A549 (cell line): Measurements from ENCODE around the gene PTPRN2. TPM values are rescaled to one million over a fixed set of nuclear protein-coding genes. Genes with fewer than 3 reads are reported as not detected.

Source experiments
- ATAC-seq, 2 experiments: fragments of 200-7000 bp in 1 of 2; fragments of >200 bp in 1 of 2; cut with Nextera tagmentation in 1 of 2; cut with Tn5 transposase in 1 of 2; 3 replicates each; pipeline versions ENCODE4 v1.8.0 to v1.9.1; 2018 to 2020; ENCODE audit warnings: mild to moderate bottlenecking in 1 of 2, moderate library complexity in 1 of 2
- CTCF ChIA-PET: fragments of 300-600 bp; sonication (Branson Sonifier 250); formaldehyde crosslinking; extraction: SDS; loops from one replicate; lab custom pipeline; 2021; ENCODE audit warnings: antibody characterized with exemption, inconsistent platforms; lab: Yijun Ruan, JAX
- POLR2A ChIA-PET: fragments of 350-600 bp; formaldehyde crosslinking; extraction: SDS; loops from one replicate; lab custom pipeline; 2021; ENCODE audit warnings: antibody characterized with exemption, inconsistent platforms; lab: Yijun Ruan, JAX
- DNase-seq, 2 experiments: peaks; one replicate each; pipeline versions ENCODE4 v3.0.0 to v3.0.0-alpha.2; 2011 to 2016; ENCODE audit warnings: low read depth in 1 of 2, low spot score in 1 of 2
- FAIRE-seq: peaks from 2 replicates; lab custom pipeline; 2011; peaks lifted over from hg19 to GRCh38; lab: Jason Lieb, UNC
- H3K27ac ChIP-seq, 2 experiments: fragments of >200 bp; sonication (Bioruptor Twin); formaldehyde crosslinking; 3 replicates each; pipeline ENCODE4 v1.5.1; 2016 to 2017
- H3K4me1 ChIP-seq: fragments of >200 bp; sonication (Bioruptor Twin); formaldehyde crosslinking; 3 replicates; pipeline ENCODE4 v1.6.1; 2016
- H3K4me2 ChIP-seq: fragments of >200 bp; sonication (Bioruptor Twin); formaldehyde crosslinking; 3 replicates; pipeline ENCODE4 v1.6.1; 2016
- H3K4me3 ChIP-seq: fragments of >200 bp; sonication (Bioruptor Twin); formaldehyde crosslinking; 3 replicates; pipeline ENCODE4 v1.5.1; 2016
- H3K9me3 ChIP-seq: fragments of >200 bp; sonication (Bioruptor Twin); formaldehyde crosslinking; 3 replicates; pipeline ENCODE4 v1.6.1; 2016
- CBX2 ChIP-seq: fragments of 200-600 bp; sonication (generic); IDR thresholded peaks from 2 replicates; pipeline ENCODE4 v1.6.1; 2016; ENCODE audit warnings: low read depth, mild to moderate bottlenecking, borderline replicate concordance
- CHD2 ChIP-seq: fragments of 150-350 bp; IDR thresholded peaks from 2 replicates; pipeline ENCODE4 v1.6.1; 2014; ENCODE audit warnings: low read length; ENCODE audit not compliant: partially characterized antibody
- CHD4 ChIP-seq: fragments of 200-600 bp; sonication (generic); IDR thresholded peaks from 2 replicates; pipeline ENCODE4 v1.6.1; 2016; ENCODE audit warnings: antibody characterized with exemption, mild to moderate bottlenecking, borderline replicate concordance
- EHF ChIP-seq: fragments of 250-450 bp; sonication (Bioruptor Pico); IDR thresholded peaks from 2 replicates; pipeline ENCODE4 v1.5.0; 2020; ENCODE audit warnings: mild to moderate bottlenecking
- ESRRA ChIP-seq: fragments of 150-350 bp; IDR thresholded peaks from 2 replicates; pipeline ENCODE4 v1.6.1; 2014; ENCODE audit warnings: mild to moderate bottlenecking, low read length, borderline replicate concordance
- FOSL2 ChIP-seq, 2 experiments: fragments of 450-650 bp in 1 of 2; fragments of >200 bp in 1 of 2; sonication (Bioruptor Twin) in 1 of 2; formaldehyde crosslinking; IDR thresholded peaks; 2 replicates each; pipeline versions ENCODE4 v1.5.0 to v1.6.1; 2016 to 2020; ENCODE audit warnings: mild to moderate bottlenecking in 1 of 2, moderate library complexity in 1 of 2
- GATA3 ChIP-seq: IDR thresholded peaks from 2 replicates; pipeline ENCODE4 v1.6.1; 2012; ENCODE audit warnings: borderline replicate concordance
- HEYL ChIP-seq: fragments of 250-450 bp; sonication (Bioruptor Pico); IDR thresholded peaks from 2 replicates; pipeline ENCODE4 v1.8.0; 2021; ENCODE audit warnings: mild to moderate bottlenecking, moderate library complexity
- HOXA7 ChIP-seq: fragments of 250-450 bp; sonication (Bioruptor Pico); IDR thresholded peaks from 2 replicates; pipeline ENCODE4 v1.5.0; 2020; ENCODE audit warnings: mild to moderate bottlenecking, moderate library complexity
- HOXB5 ChIP-seq: fragments of 250-450 bp; sonication (Bioruptor Pico); IDR thresholded peaks from 2 replicates; pipeline ENCODE4 v1.5.0; 2020; ENCODE audit warnings: mild to moderate bottlenecking, moderate library complexity
- KDM5A ChIP-seq: fragments of 200-600 bp; sonication (generic); IDR thresholded peaks from 2 replicates; pipeline ENCODE4 v1.6.1; 2016; ENCODE audit warnings: antibody characterized with exemption, mild to moderate bottlenecking
- MAZ ChIP-seq: fragments of 150-350 bp; IDR thresholded peaks from 2 replicates; pipeline ENCODE4 v1.6.1; 2014; ENCODE audit warnings: antibody characterized with exemption, low read depth, low read length, borderline replicate concordance
- NFE2L2 ChIP-seq: fragments of 150-350 bp; conservative IDR thresholded peaks from 2 replicates; pipeline ENCODE4 v1.6.1; 2014; ENCODE audit warnings: low read length
- NPAS2 ChIP-seq: fragments of 250-450 bp; sonication (Bioruptor Pico); IDR thresholded peaks from 2 replicates; pipeline ENCODE4 v1.8.0; 2022; ENCODE audit warnings: mild to moderate bottlenecking, moderate library complexity, borderline replicate concordance
- POLR2A ChIP-seq: IDR thresholded peaks from 2 replicates; pipeline ENCODE4 v1.6.1; 2012; ENCODE audit warnings: mild to moderate bottlenecking, low read length
- RNF2 ChIP-seq: fragments of 200-600 bp; sonication (generic); IDR thresholded peaks from 2 replicates; pipeline ENCODE4 v1.6.1; 2016; ENCODE audit warnings: low read depth, mild to moderate bottlenecking, antibody characterized with exemption, moderate library complexity, borderline replicate concordance
- SMC3 ChIP-seq: fragments of >200 bp; sonication (Bioruptor Twin); formaldehyde crosslinking; IDR thresholded peaks from 3 replicates; pipeline ENCODE4 v1.6.1; 2018; ENCODE audit warnings: inconsistent platforms
- TP53 ChIP-seq: fragments of 250-450 bp; sonication (Bioruptor Pico); IDR thresholded peaks from 2 replicates; pipeline ENCODE4 v1.5.0; 2021; ENCODE audit warnings: mild to moderate bottlenecking, moderate library complexity
- ZSCAN20 ChIP-seq: fragments of 250-450 bp; sonication (Bioruptor Pico); IDR thresholded peaks from 2 replicates; pipeline ENCODE4 v1.8.0; 2022; ENCODE audit warnings: mild to moderate bottlenecking, moderate library complexity
- WGBS: methylation state at CpG from one replicate; pipeline ENCODE4 v1.1.6; 2017; ENCODE audit errors: missing lambda C conversion rate; 5-methylcytosine and 5-hydroxymethylcytosine counted together
- polyA plus RNA-seq, 4 experiments: library from polyadenylated mRNA; depleted of rRNA in 3 of 4; stranded (reverse); fragments of >200 nt; fragmentation: RNase III in 1 of 4; extraction: RNeasy Plus Mini Kit Qiagen cat#74134 plus additional on column Dnase treatment in 1 of 4; gene quantifications; 2 replicates in 3 of 4; 3 replicates in 1 of 4; pipeline ENCODE4 v1.2.3, GENCODE V29; 2011 to 2017
- TF ChIP-seq, protein P1 (sequence below): IDR thresholded peaks from 2 replicates; pipeline ENCODE4 v1.6.1; 2012
- TF ChIP-seq, protein P2 (sequence below): IDR thresholded peaks from 2 replicates; pipeline ENCODE4 v1.6.1; 2012
- TF ChIP-seq, protein P3 (sequence below): IDR thresholded peaks from 2 replicates; pipeline ENCODE4 v1.6.1; 2012; ENCODE audit warnings: low read depth, borderline replicate concordance

PTPRN2 gene
- polyA plus RNA-seq, 2 of the 4 experiments (the other 2 are of a cell fraction), result 0.41 to 1.2 TPM

DNA sequence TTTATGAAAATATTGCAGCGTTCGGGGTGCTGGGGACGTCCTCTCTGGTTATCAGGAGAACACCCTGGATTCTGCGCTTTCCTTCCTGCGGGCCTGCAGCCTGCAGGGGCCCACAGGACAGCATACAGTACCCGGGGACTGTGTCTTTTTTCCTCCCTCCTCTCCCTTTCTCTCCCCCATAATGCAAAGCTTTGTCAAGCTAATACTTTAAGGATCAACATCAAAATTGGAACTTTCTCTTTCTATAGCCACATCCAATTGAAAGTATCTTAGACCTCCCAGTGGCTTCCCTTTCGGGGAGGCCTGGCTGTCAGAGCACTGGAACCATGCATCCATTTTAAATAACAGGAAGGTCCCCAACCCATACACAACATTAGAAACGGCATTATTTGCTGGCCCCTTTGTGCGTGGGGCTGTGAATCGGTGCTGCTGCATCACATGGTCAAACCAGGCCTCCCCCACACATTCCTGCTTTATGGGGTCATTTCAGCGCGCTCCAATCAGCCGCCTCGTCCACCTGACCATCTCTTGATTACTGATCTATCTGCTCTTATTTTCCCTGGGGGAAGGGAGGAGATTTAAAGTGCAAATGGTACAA, 745.8 kb downstream of the PTPRN2 start (continued):
- TF ChIP-seq, protein P1, sequence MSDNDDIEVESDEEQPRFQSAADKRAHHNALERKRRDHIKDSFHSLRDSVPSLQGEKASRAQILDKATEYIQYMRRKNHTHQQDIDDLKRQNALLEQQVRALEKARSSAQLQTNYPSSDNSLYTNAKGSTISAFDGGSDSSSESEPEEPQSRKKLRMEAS, result no peak
- TF ChIP-seq MAZ (no peak), KDM5A (no peak), FOSL2 (IDR thresholded peaks at IDR 0.05) (no peak), FOSL2 (CRISPR knock-in tag; IDR thresholded peaks at IDR 0.05) (no peak), ZSCAN20 (CRISPR knock-in tag) (no peak), NFE2L2 (no peak)
- TF ChIP-seq, protein P2, sequence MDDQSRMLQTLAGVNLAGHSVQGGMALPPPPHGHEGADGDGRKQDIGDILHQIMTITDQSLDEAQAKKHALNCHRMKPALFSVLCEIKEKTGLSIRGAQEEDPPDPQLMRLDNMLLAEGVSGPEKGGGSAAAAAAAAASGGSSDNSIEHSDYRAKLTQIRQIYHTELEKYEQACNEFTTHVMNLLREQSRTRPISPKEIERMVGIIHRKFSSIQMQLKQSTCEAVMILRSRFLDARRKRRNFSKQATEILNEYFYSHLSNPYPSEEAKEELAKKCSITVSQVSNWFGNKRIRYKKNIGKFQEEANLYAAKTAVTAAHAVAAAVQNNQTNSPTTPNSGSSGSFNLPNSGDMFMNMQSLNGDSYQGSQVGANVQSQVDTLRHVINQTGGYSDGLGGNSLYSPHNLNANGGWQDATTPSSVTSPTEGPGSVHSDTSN, result no peak

DNA sequence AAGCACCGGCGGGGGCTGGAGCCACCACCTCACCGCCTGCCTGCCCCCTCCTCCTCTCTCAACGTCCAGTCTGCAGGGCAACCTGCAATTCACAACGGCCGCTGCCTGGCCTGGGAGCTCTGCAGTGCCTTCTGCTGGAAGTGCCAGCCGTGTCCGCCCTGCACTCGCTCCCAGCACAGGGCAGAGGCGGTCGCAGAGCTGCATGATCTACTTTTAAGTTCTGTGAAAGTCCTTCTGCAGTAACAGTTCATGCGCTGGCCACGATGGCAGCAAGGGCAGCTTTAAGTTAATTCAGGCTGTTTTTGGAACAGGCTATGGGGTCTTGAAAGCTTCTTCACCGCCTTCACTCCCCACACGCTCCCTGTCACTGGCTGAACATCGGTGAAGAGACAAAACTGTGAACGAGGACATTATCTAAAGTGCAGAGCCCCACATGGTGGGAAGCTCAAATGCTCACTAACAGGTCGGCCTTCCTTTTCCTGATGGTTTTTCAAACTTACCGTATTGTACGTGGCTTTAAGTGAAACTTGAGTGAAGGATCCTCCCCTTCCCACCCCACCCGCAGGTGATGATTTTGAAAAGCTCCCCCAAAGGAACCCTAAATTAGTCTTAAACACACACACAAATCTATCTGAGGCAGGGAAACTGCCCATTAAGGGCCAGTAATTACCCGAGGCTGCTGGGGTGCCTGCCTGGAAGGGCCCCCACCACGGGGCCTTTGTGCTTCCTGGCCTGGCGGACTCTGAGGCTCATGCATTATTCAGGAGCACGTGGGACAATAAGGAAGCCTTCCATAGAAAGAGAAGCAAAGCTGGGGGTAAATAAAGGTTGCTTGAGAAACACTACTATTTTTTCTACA, 746.5 kb downstream of the PTPRN2 start:
- Histone ChIP-seq H3K9me3 (peaks cover 11% of the 10 kb centered on the region; the same call in 2 of the 3 replicates), H3K4me3 (no peak overlapping the region), H3K27ac (no peak overlapping the region), H3K4me1 (no peaks in the 10 kb centered on the region), H3K4me2 (no peak overlapping the region)
- ATAC-seq, result no peak
- TF ChIP-seq HOXA7 (CRISPR knock-in tag) (no peak), HOXB5 (CRISPR knock-in tag) (no peak), GATA3 (no peak), HEYL (CRISPR knock-in tag) (no peak), KDM5A (no peak), ESRRA (no peak), CHD4 (no peak), SMC3 (no peak), CHD2 (no peak), TP53 (CRISPR knock-in tag) (no peak), EHF (CRISPR knock-in tag) (no peak), POLR2A (no peak), NPAS2 (CRISPR knock-in tag) (no peak), MAZ (no peak), CBX2 (no peak), RNF2 (no peak)
- TF ChIP-seq, protein P2, result no peak
- TF ChIP-seq, protein P1, result no peak
- TF ChIP-seq, protein P3, sequence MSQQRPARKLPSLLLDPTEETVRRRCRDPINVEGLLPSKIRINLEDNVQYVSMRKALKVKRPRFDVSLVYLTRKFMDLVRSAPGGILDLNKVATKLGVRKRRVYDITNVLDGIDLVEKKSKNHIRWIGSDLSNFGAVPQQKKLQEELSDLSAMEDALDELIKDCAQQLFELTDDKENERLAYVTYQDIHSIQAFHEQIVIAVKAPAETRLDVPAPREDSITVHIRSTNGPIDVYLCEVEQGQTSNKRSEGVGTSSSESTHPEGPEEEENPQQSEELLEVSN, result no peak
- ChIA-PET POLR2A (no interaction called here), CTCF (no interaction called here)
- 61% methylated on average over 25 of the region's 25 CpGs for WGBS
- no peak for FAIRE-seq
- DNase-seq, result no peak
